GM12878 (cell line): Measurements from ENCODE around the gene DUSP8. TPM values are rescaled to one million over a fixed set of nuclear protein-coding genes. Genes with fewer than 3 reads are reported as not detected.

Experiments used
- ATAC-seq: fragments of 200-7000 bp; cut with Tn5 transposase; 3 replicates; pipeline ENCODE4 v1.9.1; 2020; ENCODE audit warnings: mild to moderate bottlenecking, moderate library complexity
- BruUV-seq: library from RNA; stranded (reverse); fragments of 400-500 nt; replicated peaks from 2 replicates; lab custom pipeline; 2021; lab: Mats Ljungman, UMichigan
- CTCF ChIA-PET: fragments of 300-600 bp; sonication (Branson Sonifier 250); formaldehyde crosslinking; extraction: SDS; loops from one replicate; lab custom pipeline; 2021; ENCODE audit warnings: inconsistent platforms; lab: Yijun Ruan, JAX
- POLR2A ChIA-PET: fragments of 350-600 bp; formaldehyde crosslinking; extraction: SDS; loops from one replicate; lab custom pipeline; 2021; ENCODE audit warnings: inconsistent platforms; lab: Charles Lee
- RAD21 ChIA-PET: fragments of 300-600 bp; sonication (Branson Sonifier 250); formaldehyde crosslinking; loops from one replicate; lab custom pipeline; 2023; ENCODE audit warnings: antibody characterized with exemption; ENCODE audit not compliant: unreplicated experiment; lab: Charles Lee
- SMC1A ChIA-PET: fragments of 300-600 bp; sonication (Branson Sonifier 250); formaldehyde crosslinking; loops from one replicate; lab custom pipeline; 2023; ENCODE audit not compliant: unreplicated experiment, uncharacterized antibody; lab: Charles Lee
- DNase-seq: peaks from one replicate; pipeline ENCODE4 v3.0.0-alpha.2; 2011; ENCODE audit warnings: low read depth, low spot score
- FAIRE-seq: peaks from 3 replicates; lab custom pipeline; 2011; peaks lifted over from hg19 to GRCh38; lab: Jason Lieb, UNC
- H2AFZ ChIP-seq: 2 replicates; pipeline ENCODE4 v1.6.0; 2011; ENCODE audit warnings: low read depth, low read length, control low read depth; ENCODE audit not compliant: control insufficient read depth
- H3K27ac ChIP-seq: 2 replicates; pipeline ENCODE4 v1.5.1; 2011; ENCODE audit warnings: control low read depth; ENCODE audit not compliant: control insufficient read depth, insufficient read depth
- H3K27me3 ChIP-seq, 2 experiments: replicated peaks in 1 of 2; 2 replicates each; pipeline versions ENCODE4 v1.6.0 to v1.6.1; 2011; ENCODE audit warnings: low read length in 1 of 2; ENCODE audit not compliant: control insufficient read depth in 2 of 2, insufficient read depth in 2 of 2
- H3K36me3 ChIP-seq, 2 experiments: 2 replicates each; pipeline ENCODE4 v1.5.1; 2011; ENCODE audit warnings: low read length in 1 of 2; ENCODE audit not compliant: control insufficient read depth in 2 of 2, insufficient read depth in 2 of 2
- H3K4me1 ChIP-seq: 2 replicates; pipeline ENCODE4 v1.6.1; 2011; ENCODE audit warnings: mild to moderate bottlenecking, low read length, moderate library complexity, mixed read lengths; ENCODE audit not compliant: control insufficient read depth, insufficient read depth
- H3K4me2 ChIP-seq: 2 replicates; pipeline ENCODE4 v1.6.0; 2011; ENCODE audit warnings: control low read depth; ENCODE audit not compliant: control insufficient read depth, insufficient read depth
- H3K4me3 ChIP-seq: fragments of 200-600 bp; sonication (generic); 2 replicates; pipeline ENCODE4 v1.5.1; 2016
- H3K79me2 ChIP-seq: 2 replicates; pipeline ENCODE4 v1.6.0; 2011; ENCODE audit warnings: low read length; ENCODE audit not compliant: control insufficient read depth, insufficient read depth
- H3K9ac ChIP-seq: 2 replicates; pipeline ENCODE4 v1.8.0; 2011; ENCODE audit warnings: low read length, control low read depth, mixed read lengths; ENCODE audit not compliant: control insufficient read depth, insufficient read depth
- H3K9me3 ChIP-seq: replicated peaks from 3 replicates; pipeline ENCODE4 v1.5.1; 2011; ENCODE audit warnings: mild to moderate bottlenecking, low read length; ENCODE audit not compliant: control insufficient read depth, insufficient read depth
- H4K20me1 ChIP-seq: 2 replicates; pipeline ENCODE4 v1.6.0; 2011; ENCODE audit not compliant: control insufficient read depth, insufficient read depth
- BHLHE40 ChIP-seq, 2 experiments: fragments of 450-650 bp in 1 of 2; IDR thresholded peaks; 2 replicates each; pipeline ENCODE4 v1.6.1; 2011 to 2017; ENCODE audit warnings: low read depth in 2 of 2, borderline replicate concordance in 1 of 2, improper control_type of control experiment in 1 of 2, low read length in 1 of 2, mild to moderate bottlenecking in 1 of 2
- SUZ12 ChIP-seq: fragments of 200-600 bp; sonication (generic); IDR thresholded peaks from one replicate; pipeline ENCODE4 v1.6.1; 2018; ENCODE audit warnings: antibody characterized with exemption, mild to moderate bottlenecking; ENCODE audit not compliant: unreplicated experiment
- USF2 ChIP-seq: IDR thresholded peaks from 2 replicates; pipeline ENCODE4 v1.6.1; 2011; ENCODE audit warnings: low read depth, low read length, improper control_type of control experiment, borderline replicate concordance
- ZNF24 ChIP-seq: fragments of 450-650 bp; IDR thresholded peaks from 2 replicates; pipeline ENCODE4 v1.6.1; 2017; ENCODE audit warnings: antibody characterized with exemption, mild to moderate bottlenecking
- WGBS: methylation state at CpG from one replicate; pipeline ENCODE4 v1.1.6; 2016; ENCODE audit warnings: low lambda C conversion rate; ENCODE audit not compliant: insufficient replicate concordance, insufficient coverage; ENCODE audit errors: missing lambda C conversion rate; 5-methylcytosine and 5-hydroxymethylcytosine counted together
- in situ Hi-C: fragments of 300-500 bp; cut with MboI; formaldehyde crosslinking; loops from 9 replicates; pipeline ENCODE4 v1.14.3; 2018; ENCODE audit warnings: mixed read lengths
- intact Hi-C: fragments of 100-400 bp; cut with micrococcal nuclease; formaldehyde crosslinking; loops from one replicate; pipeline ENCODE4 v1.14.2; 2022; ENCODE audit not compliant: unreplicated experiment
- polyA plus RNA-seq, 11 experiments: library from polyadenylated mRNA; depleted of rRNA in 4 of 11; unstranded in 6 of 11; stranded (reverse) in 5 of 11; fragments of >200 nt; fragmentation: Nextera tagmentation in 4 of 11; fragmentation: Illumina TruSeq in 1 of 11; extraction: Ambion mirVana in 4 of 11; extraction: Trizol in 1 of 11; gene quantifications; 1 replicate in 1 of 11; 2 replicates in 10 of 11; pipeline versions ENCODE4 v1.2.1 to v1.2.3, GENCODE V29; 2011 to 2016; ENCODE audit warnings: inconsistent platforms in 2 of 11, missing spikeins in 2 of 11, low read depth in 1 of 11
- total RNA-seq, 4 experiments: library from RNA; depleted of rRNA in 3 of 4; stranded (reverse); fragments of >200 nt in 3 of 4; fragmentation: Illumina TruSeq in 1 of 4; extraction: Trizol in 1 of 4; gene quantifications; 2 replicates each; pipeline versions ENCODE4 v1.2.1 to v1.2.3, GENCODE V29; 2013 to 2021
- TF ChIP-seq, protein P1 (sequence below): fragments of 450-650 bp; formaldehyde crosslinking; IDR thresholded peaks from 2 replicates; pipeline ENCODE4 v1.4.0; 2022; ENCODE audit warnings: mild to moderate bottlenecking, moderate library complexity

Gene DUSP8
- total and polyA plus RNA-seq, 10 of the 15 experiments (the other 5 are each of a cell fraction or from before 2014, with no cell fraction given), result 0.04 to 1.7 (median 0.26) TPM; not detected in 6

DNA sequence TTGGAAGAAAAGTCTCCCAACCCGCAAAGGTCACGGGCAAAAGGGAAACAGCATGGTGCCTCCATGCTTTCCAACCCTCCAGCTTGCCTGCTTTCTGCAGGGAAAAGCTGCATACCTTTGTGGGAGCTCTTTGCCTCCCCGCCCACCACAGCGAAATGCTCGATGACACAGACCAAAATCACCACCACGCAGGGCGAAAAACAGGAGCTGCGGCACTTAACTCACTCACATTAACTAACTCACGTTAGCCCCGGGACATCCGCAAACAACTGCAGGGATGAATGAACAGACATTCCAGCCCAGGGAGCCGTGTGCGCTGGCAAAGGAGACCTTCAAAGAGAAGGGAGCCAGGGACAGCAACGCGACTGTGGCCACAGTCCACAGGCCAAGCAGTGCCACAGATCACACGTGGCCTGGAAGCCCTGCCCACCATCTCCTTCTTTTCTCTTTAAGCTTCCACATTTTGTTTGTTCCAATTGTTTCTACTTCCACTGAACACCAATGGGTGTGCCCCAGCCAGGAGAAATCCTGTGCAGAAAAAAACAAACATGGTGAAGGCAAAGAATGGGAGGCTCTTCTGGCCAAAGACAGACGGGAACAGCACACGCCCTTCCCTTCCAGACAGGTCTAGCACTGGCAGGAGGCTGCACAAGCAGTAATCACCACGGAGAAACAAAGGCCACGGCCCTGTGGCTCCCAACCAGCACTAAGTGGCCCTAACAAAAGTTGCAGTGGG is 39.3 kb downstream of the DUSP8 start:
- Histone ChIP-seq H3K36me3 (peaks cover 0 to 3% of the 10 kb centered on the region in 2 experiments; a peak in 3 of 4 replicates), H3K4me3 (no peak overlapping the region), H3K4me2 (no peak overlapping the region), H3K79me2 (peaks cover 8% of the 10 kb centered on the region), H3K9ac (no peak overlapping the region), H3K4me1 (no peaks in the 10 kb centered on the region), H3K27me3 (no peaks in the 10 kb centered on the region), H2AFZ (no peak overlapping the region), H3K27ac (no peak overlapping the region), H3K9me3 (no peaks in the 10 kb centered on the region), H4K20me1 (peaks cover 7% of the 10 kb centered on the region; the same call in 1 of the 2 replicates)
- ChIA-PET SMC1A (no interaction called here), CTCF (no interaction called here), RAD21 (no interaction called here), POLR2A (no interaction called here)
- no TSS peak for BruUV-seq
- TF ChIP-seq SUZ12 (no peak), BHLHE40 (IDR thresholded peaks at IDR 0.05; ENCODE audit: borderline replicate concordance in 1 of 2, low read depth in 2 of 2, low read length in 1 of 2) (no peak), USF2 (no peak), ZNF24 (no peak)
- TF ChIP-seq, protein P1, sequence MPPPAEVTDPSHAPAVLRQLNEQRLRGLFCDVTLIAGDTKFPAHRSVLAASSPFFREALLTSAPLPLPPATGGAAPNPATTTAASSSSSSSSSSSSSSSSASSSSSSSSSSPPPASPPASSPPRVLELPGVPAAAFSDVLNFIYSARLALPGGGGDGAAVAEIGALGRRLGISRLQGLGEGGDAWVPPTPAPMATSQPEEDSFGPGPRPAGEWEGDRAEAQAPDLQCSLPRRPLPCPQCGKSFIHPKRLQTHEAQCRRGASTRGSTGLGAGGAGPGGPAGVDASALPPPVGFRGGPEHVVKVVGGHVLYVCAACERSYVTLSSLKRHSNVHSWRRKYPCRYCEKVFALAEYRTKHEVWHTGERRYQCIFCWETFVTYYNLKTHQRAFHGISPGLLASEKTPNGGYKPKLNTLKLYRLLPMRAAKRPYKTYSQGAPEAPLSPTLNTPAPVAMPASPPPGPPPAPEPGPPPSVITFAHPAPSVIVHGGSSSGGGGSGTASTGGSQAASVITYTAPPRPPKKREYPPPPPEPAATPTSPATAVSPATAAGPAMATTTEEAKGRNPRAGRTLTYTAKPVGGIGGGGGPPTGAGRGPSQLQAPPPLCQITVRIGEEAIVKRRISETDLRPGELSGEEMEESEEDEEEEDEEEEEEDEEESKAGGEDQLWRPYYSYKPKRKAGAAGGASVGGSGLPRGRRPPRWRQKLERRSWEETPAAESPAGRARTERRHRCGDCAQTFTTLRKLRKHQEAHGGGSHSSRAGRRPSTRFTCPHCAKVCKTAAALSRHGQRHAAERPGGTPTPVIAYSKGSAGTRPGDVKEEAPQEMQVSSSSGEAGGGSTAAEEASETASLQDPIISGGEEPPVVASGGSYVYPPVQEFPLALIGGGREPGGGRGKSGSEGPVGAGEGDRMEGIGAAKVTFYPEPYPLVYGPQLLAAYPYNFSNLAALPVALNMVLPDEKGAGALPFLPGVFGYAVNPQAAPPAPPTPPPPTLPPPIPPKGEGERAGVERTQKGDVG, result no peak
- DNase-seq (no peak), ATAC-seq (no peak), FAIRE-seq (no peak)
- in situ Hi-C loops (no loop called here), intact Hi-C loops (no loop called here)
- 83% methylated on average over 20 of the region's 20 CpGs for WGBS
